ENCODE measurements around the gene ERGIC1.

ERGIC1 gene

GRCh38 chr5:172921906-172922305 lies 87.9 kb downstream of the ERGIC1 start:
- no peak for DNase-seq (ENCODE audit: low read depth)

GRCh38 chr5:172923539-172923938 lies 89.5 kb downstream of the ERGIC1 start:
- no peak for DNase-seq (ENCODE audit: low read depth)

- DNase-seq (ENCODE audit: low read depth), result no peak
Observed at GRCh38 chr5:172925336-172925948, 91.4 kb downstream of the ERGIC1 start.

GRCh38 chr5:172926008-172926523 lies 92.0 kb downstream of the ERGIC1 start:
- no peak for DNase-seq (ENCODE audit: low read depth)

- DNase-seq (ENCODE audit: low read depth), result no peak
Observed at GRCh38 chr5:172926796-172927195, 92.7 kb downstream of the ERGIC1 start.

- no peak for DNase-seq (ENCODE audit: low read depth)
Observed at GRCh38 chr5:172929371-172929838, 95.4 kb downstream of the ERGIC1 start.

- DNase-seq (ENCODE audit: low read depth), result no peak
Observed at GRCh38 chr5:172931001-172931536, 97.0 kb downstream of the ERGIC1 start.

- peak; percentile 62 for DNase-seq (ENCODE audit: low read depth)
Observed at GRCh38 chr5:172932313-172933017, 98.4 kb downstream of the ERGIC1 start.

GRCh38 chr5:172933238-172933637 lies 99.2 kb downstream of the ERGIC1 start:
- no peak for DNase-seq (ENCODE audit: low read depth)

- DNase-seq (ENCODE audit: low read depth), result no peak
Observed at GRCh38 chr5:172935096-172935495, 101.0 kb downstream of the ERGIC1 start.

GRCh38 chr5:172936401-172936800 lies 102.3 kb downstream of the ERGIC1 start:
- DNase-seq (ENCODE audit: low read depth), result no peak

- no peak for DNase-seq (ENCODE audit: low read depth)
Observed at GRCh38 chr5:172939071-172939470, 105.0 kb downstream of the ERGIC1 start.

- DNase-seq (ENCODE audit: low read depth), result no peak
Observed at GRCh38 chr5:172939611-172940267, 105.7 kb downstream of the ERGIC1 start.

- no peak for DNase-seq (ENCODE audit: low read depth)
Observed at GRCh38 chr5:172940268-172941066, 106.4 kb downstream of the ERGIC1 start.

GRCh38 chr5:172941067-172941516 lies 107.0 kb downstream of the ERGIC1 start:
- DNase-seq (ENCODE audit: low read depth), result no peak

GRCh38 chr5:172942556-172942955 lies 108.5 kb downstream of the ERGIC1 start:
- DNase-seq (ENCODE audit: low read depth), result no peak

- no peak for DNase-seq (ENCODE audit: low read depth)
Observed at GRCh38 chr5:172943283-172943841, 109.3 kb downstream of the ERGIC1 start.

GRCh38 chr5:172943906-172944305 lies 109.9 kb downstream of the ERGIC1 start:
- DNase-seq (ENCODE audit: low read depth), result no peak

GRCh38 chr5:172944741-172945140 lies 110.7 kb downstream of the ERGIC1 start:
- DNase-seq (ENCODE audit: low read depth), result no peak

- DNase-seq (ENCODE audit: low read depth), result no peak
Observed at GRCh38 chr5:172945151-172945550, 111.1 kb downstream of the ERGIC1 start.

- no peak for DNase-seq (ENCODE audit: low read depth)
Observed at GRCh38 chr5:172946146-172946545, 112.1 kb downstream of the ERGIC1 start.

Data from stimulated activated CD8-positive, alpha-beta memory T cell treated with anti-CD3 and anti-CD28 coated beads, Interleukin-12 subunit alpha, Interleukin-12 subunit beta, amount 100 ng/mL, for 1 hour (primary cell).